DMS 273 treated with DMSO at 0.1 percent for 48 hours (cell line): ENCODE measurements around the gene GDI1.

Experiments
- DNase-seq: peaks from one replicate; lab custom pipeline; 2025; lab: John Stamatoyannopoulos, UW

GDI1 gene

GRCh38 chrX:154437971-154438893, 1.3 kb downstream of the GDI1 start:
- DNase-seq: no peak

GRCh38 chrX:154439841-154440240, 2.9 kb downstream of the GDI1 start:
- DNase-seq: no peak

GRCh38 chrX:154440623-154441357, 3.8 kb downstream of the GDI1 start:
- DNase-seq: no peak

DNA sequence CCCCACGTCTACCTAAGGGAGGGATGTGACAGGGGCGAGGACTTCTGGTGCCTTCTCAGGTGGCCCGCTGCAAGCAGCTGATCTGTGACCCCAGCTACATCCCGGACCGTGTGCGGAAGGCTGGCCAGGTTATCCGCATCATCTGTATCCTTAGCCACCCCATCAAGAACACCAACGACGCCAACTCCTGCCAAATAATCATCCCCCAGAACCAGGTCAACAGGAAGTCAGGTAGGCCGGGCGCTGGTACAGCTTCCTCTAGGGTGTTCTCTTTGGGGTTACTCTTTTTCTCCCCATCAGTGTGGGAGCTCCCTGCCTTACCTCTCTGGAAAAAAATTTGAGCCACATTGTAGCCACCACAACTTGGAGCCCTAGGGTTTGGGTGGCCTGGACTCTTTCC, 4.6 kb downstream of the GDI1 start:
- no peak for DNase-seq

GRCh38 chrX:154441984-154442707, 5.2 kb downstream of the GDI1 start:
- DNase-seq: no peak

- no peak for DNase-seq
These were observed 6.5 kb downstream of the GDI1 start for GRCh38 chrX:154443479-154443910.

DNA sequence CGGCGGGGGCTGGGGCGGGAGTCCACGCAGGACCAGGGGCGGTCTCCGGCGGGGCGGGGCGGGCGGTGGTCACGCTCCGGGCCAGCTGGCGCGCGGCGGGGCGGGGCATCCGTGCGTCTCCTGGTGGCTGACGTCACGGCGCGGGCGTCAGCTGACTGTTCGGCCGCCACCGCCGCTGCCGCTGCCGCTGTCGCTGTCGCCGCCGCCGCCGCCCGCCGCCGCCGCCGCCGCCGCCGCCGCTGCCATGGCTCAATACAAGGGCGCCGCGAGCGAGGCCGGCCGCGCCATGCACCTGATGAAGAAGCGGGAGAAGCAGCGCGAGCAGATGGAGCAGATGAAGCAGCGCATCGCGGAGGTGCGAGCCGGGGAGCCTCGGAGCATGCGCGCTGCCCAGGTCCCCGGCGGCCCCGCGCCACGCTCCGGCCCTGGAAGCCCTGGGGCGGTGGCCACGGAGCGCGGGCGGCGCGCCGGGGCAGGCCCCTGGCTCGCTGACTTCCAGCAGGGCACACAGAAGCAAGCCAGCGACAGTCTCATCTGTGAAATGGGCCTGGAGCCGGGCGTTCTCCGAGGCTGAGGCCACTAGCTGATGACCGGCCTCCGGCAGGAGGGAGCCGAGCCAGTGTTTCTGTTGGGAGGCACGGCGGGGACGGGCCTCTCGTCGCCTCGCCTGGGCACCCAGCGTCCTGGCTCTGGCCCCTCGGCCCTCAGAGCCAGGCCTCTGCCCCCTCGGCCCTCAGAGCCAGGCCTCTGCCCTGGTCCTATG, 7.2 kb downstream of the GDI1 start, which contains the start of gene FAM50A:
Gene FAM50A (plus strand): TSS at position 150 of the 763 bp plus-strand sequence. CDS start 95 bp downstream, at position 245.
- no peak for DNase-seq

- DNase-seq: no peak
These were observed 7.8 kb downstream of the GDI1 start for GRCh38 chrX:154444755-154445246.

- DNase-seq: no peak
These were observed 8.8 kb downstream of the GDI1 start for GRCh38 chrX:154445776-154446175.

- DNase-seq: no peak
These were observed 9.5 kb downstream of the GDI1 start for GRCh38 chrX:154446430-154446829.

- no peak for DNase-seq
These were observed 11.5 kb downstream of the GDI1 start for GRCh38 chrX:154448484-154448883.

DNA sequence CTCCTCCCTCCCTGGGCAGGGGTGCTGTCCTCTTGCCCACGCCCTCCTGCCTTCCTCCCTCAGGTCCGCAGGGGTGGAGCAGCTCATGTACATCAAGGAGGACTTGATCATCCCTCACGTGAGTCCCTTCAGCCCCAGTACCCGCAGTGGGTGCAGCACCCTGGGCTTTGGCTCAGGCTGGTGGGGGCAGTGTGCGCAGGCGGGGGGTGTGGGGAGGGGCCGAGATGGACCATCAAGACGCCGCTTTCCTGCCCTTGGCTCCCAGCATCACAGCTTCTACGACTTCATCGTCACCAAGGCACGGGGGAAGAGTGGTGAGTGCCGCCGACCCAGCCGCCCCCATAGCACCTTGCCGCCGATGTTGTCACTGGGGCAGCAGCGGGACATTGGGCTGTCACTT, 12.7 kb downstream of the GDI1 start:
- no peak for DNase-seq

GRCh38 chrX:154450312-154450711, 13.4 kb downstream of the GDI1 start:
- DNase-seq: no peak

GRCh38 chrX:154452823-154453222, 15.9 kb downstream of the GDI1 start:
- no peak for DNase-seq

- no peak for DNase-seq
These were observed 20.6 kb downstream of the GDI1 start for GRCh38 chrX:154457491-154458115.

GRCh38 chrX:154458116-154458953, 21.4 kb downstream of the GDI1 start, which contains the start of gene PLXNA3:
Gene PLXNA3 (plus strand): TSS chrX:154458281. CDS start chrX:154460184, 1,903 bp downstream.
- DNase-seq: no peak

DNA sequence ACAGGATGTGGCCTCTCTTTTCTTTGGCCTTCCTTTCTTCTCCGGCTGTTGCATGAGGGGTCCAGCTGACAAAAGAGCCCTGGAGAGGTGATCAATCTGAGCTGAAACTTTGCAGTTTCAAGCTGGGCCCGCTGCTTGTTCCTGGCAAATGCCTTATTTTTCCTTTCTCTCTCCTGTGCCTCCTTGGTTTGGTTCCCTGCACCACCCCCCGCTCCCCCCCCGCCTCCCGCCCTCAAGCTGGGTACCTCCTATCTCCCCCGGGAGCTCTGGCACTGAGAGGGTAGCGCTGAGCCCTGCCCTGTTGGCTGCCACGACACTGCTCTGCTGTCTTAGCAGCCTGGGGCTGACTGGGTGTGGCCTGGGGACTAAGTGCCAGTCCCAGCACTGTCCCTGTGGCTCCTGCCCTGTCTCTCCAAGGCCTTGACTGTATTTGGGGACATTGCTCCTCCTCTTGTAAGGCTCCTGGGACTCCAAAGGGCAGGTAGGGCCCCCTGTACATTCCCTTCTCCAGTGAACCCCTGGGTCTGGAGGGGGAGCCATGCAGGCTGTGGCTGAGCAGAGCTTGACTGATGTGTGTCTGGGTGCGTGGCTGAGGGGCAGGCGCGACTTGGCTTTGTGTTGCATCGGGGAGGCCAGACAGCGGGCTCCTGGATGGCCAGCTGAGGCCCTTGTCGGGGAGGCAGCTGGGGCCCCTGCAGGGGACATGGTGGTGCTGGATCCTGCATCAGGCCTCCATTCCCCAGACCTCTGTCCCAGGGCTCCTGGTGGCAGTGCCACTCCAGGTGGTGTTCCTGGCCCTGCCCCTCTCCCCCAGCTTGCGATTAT, 22.2 kb downstream of the GDI1 start:
- DNase-seq: no peak

- no peak for DNase-seq
These were observed 22.9 kb downstream of the GDI1 start for GRCh38 chrX:154459832-154460231.

DNA sequence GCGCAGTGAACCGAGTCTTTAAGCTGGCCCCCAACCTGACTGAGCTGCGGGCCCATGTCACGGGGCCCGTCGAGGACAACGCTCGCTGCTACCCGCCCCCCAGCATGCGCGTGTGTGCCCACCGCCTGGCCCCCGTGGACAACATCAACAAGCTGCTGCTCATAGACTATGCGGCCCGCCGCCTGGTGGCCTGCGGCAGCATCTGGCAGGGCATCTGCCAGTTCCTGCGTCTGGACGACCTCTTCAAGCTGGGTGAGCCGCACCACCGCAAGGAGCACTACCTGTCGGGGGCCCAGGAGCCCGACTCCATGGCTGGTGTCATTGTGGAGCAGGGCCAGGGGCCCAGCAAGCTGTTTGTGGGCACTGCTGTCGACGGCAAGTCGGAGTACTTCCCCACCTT, 23.4 kb downstream of the GDI1 start:
- DNase-seq: no peak
